Neural cell (in vitro differentiated cells): ENCODE measurements around the gene MOV10L1. TPM values are rescaled to one million over a fixed set of nuclear protein-coding genes. Genes with fewer than 3 reads are reported as not detected.

Experiments
- H2AFZ ChIP-seq: fragments of 200-600, 300-800 bp; sonication (generic), shearing (Covaris generic); 2 replicates; pipeline ENCODE4 v1.6.0; 2014; ENCODE audit warnings: low read depth, mild to moderate bottlenecking, antibody characterized with exemption, low read length, moderate library complexity
- H3F3A ChIP-seq: fragments of 200-600 bp; shearing (Covaris generic); 2 replicates; pipeline ENCODE4 v1.6.1; 2016; ENCODE audit warnings: mild to moderate bottlenecking, moderate library complexity, mixed read lengths, antibody characterized with exemption, low read length; ENCODE audit not compliant: insufficient read depth, poor library complexity, severe bottlenecking
- H3K27ac ChIP-seq: fragments of 200-600, 300-800 bp; sonication (generic), shearing (Covaris generic); 2 replicates; pipeline ENCODE4 v1.5.1; 2014; ENCODE audit warnings: mild to moderate bottlenecking, low read length, moderate library complexity
- H3K27me3 ChIP-seq: fragments of 300-800, 200-600 bp; sonication (generic), shearing (Covaris generic); 2 replicates; pipeline ENCODE4 v1.6.0; 2014; ENCODE audit warnings: mild to moderate bottlenecking, low read depth, low read length, moderate library complexity; ENCODE audit not compliant: insufficient read depth
- H3K36me3 ChIP-seq: fragments of 300-800, 200-600 bp; sonication (generic), shearing (Covaris generic); 2 replicates; pipeline ENCODE4 v1.5.1; 2014; ENCODE audit warnings: mild to moderate bottlenecking, antibody characterized with exemption, low read length, moderate library complexity; ENCODE audit not compliant: insufficient read depth
- H3K4me2 ChIP-seq: fragments of 300-800, 200-600 bp; sonication (generic), shearing (Covaris generic); 2 replicates; pipeline ENCODE4 v1.6.0; 2014; ENCODE audit warnings: mild to moderate bottlenecking, low read length
- H3K4me3 ChIP-seq: fragments of 300-800, 200-600 bp; sonication (generic), shearing (Covaris generic); 2 replicates; pipeline ENCODE4 v1.5.1; 2014; ENCODE audit warnings: mild to moderate bottlenecking, low read length, moderate library complexity
- H3K79me2 ChIP-seq: fragments of 200-600 bp; shearing (Covaris generic); replicated peaks from 2 replicates; pipeline ENCODE4 v1.6.0; 2014; ENCODE audit warnings: mild to moderate bottlenecking, low read length, moderate library complexity; ENCODE audit not compliant: insufficient read depth
- H3K9ac ChIP-seq: fragments of 300-800, 200-600 bp; sonication (generic), shearing (Covaris generic); 2 replicates; pipeline ENCODE4 v1.6.1; 2016; ENCODE audit warnings: mild to moderate bottlenecking, low read length, mixed read lengths
- H3K9me2 ChIP-seq: fragments of 200-600 bp; shearing (Covaris generic); 2 replicates; pipeline ENCODE4 v1.6.1; 2016; ENCODE audit warnings: mild to moderate bottlenecking, low read length, mixed read lengths; ENCODE audit not compliant: insufficient read depth
- H3K9me3 ChIP-seq: fragments of 200-600, 300-800 bp; sonication (generic), shearing (Covaris generic); 2 replicates; pipeline ENCODE4 v1.6.1; 2016; ENCODE audit warnings: mild to moderate bottlenecking, mixed run types, low read length, moderate library complexity, mixed read lengths
- H4K20me1 ChIP-seq: fragments of 200-600 bp; shearing (Covaris generic); 2 replicates; pipeline ENCODE4 v1.6.1; 2016; ENCODE audit warnings: mild to moderate bottlenecking, mixed run types; ENCODE audit not compliant: insufficient read depth
- CTCF ChIP-seq: fragments of 450-650 bp; IDR thresholded peaks from 2 replicates; pipeline ENCODE4 v1.5.1; 2014; ENCODE audit warnings: antibody characterized with exemption, mild to moderate bottlenecking, moderate library complexity; ENCODE audit not compliant: poor library complexity, severe bottlenecking
- EP300 ChIP-seq: fragments of 450-650 bp; conservative IDR thresholded peaks from 2 replicates; pipeline ENCODE4 v1.6.1; 2014; ENCODE audit warnings: antibody characterized with exemption, mild to moderate bottlenecking, moderate library complexity; ENCODE audit not compliant: poor library complexity, severe bottlenecking
- EZH2 ChIP-seq: fragments of 200-600, 300-800 bp; shearing (Covaris generic), sonication (generic); IDR thresholded peaks from 2 replicates; pipeline ENCODE4 v1.6.1; 2014; ENCODE audit warnings: antibody characterized with exemption, low read length, borderline replicate concordance, mild to moderate bottlenecking; ENCODE audit not compliant: insufficient read depth, poor library complexity, severe bottlenecking
- MXI1 ChIP-seq: fragments of 450-650 bp; conservative IDR thresholded peaks from 2 replicates; pipeline ENCODE4 v1.6.1; 2014; ENCODE audit warnings: antibody characterized with exemption, mild to moderate bottlenecking; ENCODE audit not compliant: poor library complexity, severe bottlenecking
- POLR2AphosphoS5 ChIP-seq: IDR thresholded peaks from 2 replicates; pipeline ENCODE4 v1.6.1; 2012
- RAD21 ChIP-seq: fragments of 450-650 bp; conservative IDR thresholded peaks from 2 replicates; pipeline ENCODE4 v1.6.1; 2014; ENCODE audit warnings: antibody characterized with exemption, mild to moderate bottlenecking, moderate library complexity
- SMC3 ChIP-seq: fragments of 450-650 bp; conservative IDR thresholded peaks from 2 replicates; pipeline ENCODE4 v1.6.1; 2014; ENCODE audit warnings: antibody characterized with exemption, mild to moderate bottlenecking, moderate library complexity; ENCODE audit not compliant: poor library complexity
- TAF1 ChIP-seq: IDR thresholded peaks from 2 replicates; pipeline ENCODE4 v1.6.1; 2012; ENCODE audit warnings: low read depth
- polyA plus RNA-seq: library from polyadenylated mRNA; depleted of rRNA; stranded (reverse); fragments of >200 nt; gene quantifications from 2 replicates; pipeline ENCODE4 v1.2.3, GENCODE V29; 2014
- TF ChIP-seq, protein P1 (sequence below): IDR thresholded peaks from 2 replicates; pipeline ENCODE4 v1.6.1; 2012; ENCODE audit warnings: borderline replicate concordance

Gene MOV10L1
- polyA plus RNA-seq, 1 donor from 2014 or later, result not detected

GRCh38 chr22:50078761-50079160, 11.0 kb upstream of the MOV10L1 start:
- H3K9me3 ChIP-seq, result no peaks in the 10 kb centered on the region

GRCh38 chr22:50080077-50080465, 9.7 kb upstream of the MOV10L1 start:
- no peaks in the 10 kb centered on the region for H3F3A ChIP-seq
- no peaks in the 10 kb centered on the region for H4K20me1 ChIP-seq
- no peak overlapping the region for H3K27ac ChIP-seq
- no peaks in the 10 kb centered on the region for H3K79me2 ChIP-seq
- TF ChIP-seq EP300, result no peak
- no peak for TF ChIP-seq MXI1
- no peaks in the 10 kb centered on the region for H3K36me3 ChIP-seq
- no peak overlapping the region for H3K9ac ChIP-seq
- no peak overlapping the region for H3K4me3 ChIP-seq
- H3K9me3 ChIP-seq, result no peaks in the 10 kb centered on the region
- H3K9me2 ChIP-seq, result no peaks in the 10 kb centered on the region
- H3K27me3 ChIP-seq, result no peaks in the 10 kb centered on the region
- no peak overlapping the region for H2AFZ ChIP-seq
- no peak overlapping the region for H3K4me2 ChIP-seq

More at GRCh38 chr22:50078761-50079160, 11.0 kb upstream of the MOV10L1 start:
- H3K27me3 ChIP-seq, result no peaks in the 10 kb centered on the region
- H3K9me2 ChIP-seq, result no peaks in the 10 kb centered on the region
- no peak overlapping the region for H3K4me2 ChIP-seq
- H3F3A ChIP-seq, result no peaks in the 10 kb centered on the region
- TF ChIP-seq POLR2AphosphoS5, result no peak
- TF ChIP-seq SMC3, result no peak
- no peak for TF ChIP-seq CTCF
- no peak for TF ChIP-seq RAD21
- no peak for TF ChIP-seq EZH2
- TF ChIP-seq TAF1, result no peak
- TF ChIP-seq EP300, result no peak
- TF ChIP-seq MXI1, result no peak
- TF ChIP-seq, protein P1, sequence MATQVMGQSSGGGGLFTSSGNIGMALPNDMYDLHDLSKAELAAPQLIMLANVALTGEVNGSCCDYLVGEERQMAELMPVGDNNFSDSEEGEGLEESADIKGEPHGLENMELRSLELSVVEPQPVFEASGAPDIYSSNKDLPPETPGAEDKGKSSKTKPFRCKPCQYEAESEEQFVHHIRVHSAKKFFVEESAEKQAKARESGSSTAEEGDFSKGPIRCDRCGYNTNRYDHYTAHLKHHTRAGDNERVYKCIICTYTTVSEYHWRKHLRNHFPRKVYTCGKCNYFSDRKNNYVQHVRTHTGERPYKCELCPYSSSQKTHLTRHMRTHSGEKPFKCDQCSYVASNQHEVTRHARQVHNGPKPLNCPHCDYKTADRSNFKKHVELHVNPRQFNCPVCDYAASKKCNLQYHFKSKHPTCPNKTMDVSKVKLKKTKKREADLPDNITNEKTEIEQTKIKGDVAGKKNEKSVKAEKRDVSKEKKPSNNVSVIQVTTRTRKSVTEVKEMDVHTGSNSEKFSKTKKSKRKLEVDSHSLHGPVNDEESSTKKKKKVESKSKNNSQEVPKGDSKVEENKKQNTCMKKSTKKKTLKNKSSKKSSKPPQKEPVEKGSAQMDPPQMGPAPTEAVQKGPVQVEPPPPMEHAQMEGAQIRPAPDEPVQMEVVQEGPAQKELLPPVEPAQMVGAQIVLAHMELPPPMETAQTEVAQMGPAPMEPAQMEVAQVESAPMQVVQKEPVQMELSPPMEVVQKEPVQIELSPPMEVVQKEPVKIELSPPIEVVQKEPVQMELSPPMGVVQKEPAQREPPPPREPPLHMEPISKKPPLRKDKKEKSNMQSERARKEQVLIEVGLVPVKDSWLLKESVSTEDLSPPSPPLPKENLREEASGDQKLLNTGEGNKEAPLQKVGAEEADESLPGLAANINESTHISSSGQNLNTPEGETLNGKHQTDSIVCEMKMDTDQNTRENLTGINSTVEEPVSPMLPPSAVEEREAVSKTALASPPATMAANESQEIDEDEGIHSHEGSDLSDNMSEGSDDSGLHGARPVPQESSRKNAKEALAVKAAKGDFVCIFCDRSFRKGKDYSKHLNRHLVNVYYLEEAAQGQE, result no peak
- no peak overlapping the region for H3K27ac ChIP-seq
- H3K79me2 ChIP-seq, result no peaks in the 10 kb centered on the region
- H4K20me1 ChIP-seq, result no peaks in the 10 kb centered on the region
- no peak overlapping the region for H3K9ac ChIP-seq
- H3K36me3 ChIP-seq, result no peaks in the 10 kb centered on the region
- no peak overlapping the region for H3K4me3 ChIP-seq
- no peak overlapping the region for H2AFZ ChIP-seq
